Measurements from ENCODE around the gene BPIFB2.

Gene BPIFB2

DNA sequence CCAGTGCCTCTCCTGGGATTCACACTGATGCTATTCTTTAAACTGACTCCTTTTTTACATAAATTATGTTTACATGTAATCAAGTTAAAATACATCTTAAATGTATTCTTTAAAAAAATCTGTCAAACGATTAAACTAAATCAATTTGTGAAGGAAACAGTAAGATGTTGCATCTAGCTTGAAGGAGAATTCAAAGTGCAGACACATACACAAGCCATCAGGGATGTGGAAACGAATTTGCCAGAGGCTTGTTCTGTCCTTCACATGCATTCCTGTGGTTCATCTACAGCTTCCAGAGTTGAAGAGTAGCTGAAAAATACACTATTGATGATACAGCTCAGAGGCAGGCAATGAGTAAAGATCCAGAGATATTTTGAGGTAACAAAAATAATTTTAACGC lies 38.9 kb downstream of the BPIFB2 start:
- TF ChIP-seq, protein P1, sequence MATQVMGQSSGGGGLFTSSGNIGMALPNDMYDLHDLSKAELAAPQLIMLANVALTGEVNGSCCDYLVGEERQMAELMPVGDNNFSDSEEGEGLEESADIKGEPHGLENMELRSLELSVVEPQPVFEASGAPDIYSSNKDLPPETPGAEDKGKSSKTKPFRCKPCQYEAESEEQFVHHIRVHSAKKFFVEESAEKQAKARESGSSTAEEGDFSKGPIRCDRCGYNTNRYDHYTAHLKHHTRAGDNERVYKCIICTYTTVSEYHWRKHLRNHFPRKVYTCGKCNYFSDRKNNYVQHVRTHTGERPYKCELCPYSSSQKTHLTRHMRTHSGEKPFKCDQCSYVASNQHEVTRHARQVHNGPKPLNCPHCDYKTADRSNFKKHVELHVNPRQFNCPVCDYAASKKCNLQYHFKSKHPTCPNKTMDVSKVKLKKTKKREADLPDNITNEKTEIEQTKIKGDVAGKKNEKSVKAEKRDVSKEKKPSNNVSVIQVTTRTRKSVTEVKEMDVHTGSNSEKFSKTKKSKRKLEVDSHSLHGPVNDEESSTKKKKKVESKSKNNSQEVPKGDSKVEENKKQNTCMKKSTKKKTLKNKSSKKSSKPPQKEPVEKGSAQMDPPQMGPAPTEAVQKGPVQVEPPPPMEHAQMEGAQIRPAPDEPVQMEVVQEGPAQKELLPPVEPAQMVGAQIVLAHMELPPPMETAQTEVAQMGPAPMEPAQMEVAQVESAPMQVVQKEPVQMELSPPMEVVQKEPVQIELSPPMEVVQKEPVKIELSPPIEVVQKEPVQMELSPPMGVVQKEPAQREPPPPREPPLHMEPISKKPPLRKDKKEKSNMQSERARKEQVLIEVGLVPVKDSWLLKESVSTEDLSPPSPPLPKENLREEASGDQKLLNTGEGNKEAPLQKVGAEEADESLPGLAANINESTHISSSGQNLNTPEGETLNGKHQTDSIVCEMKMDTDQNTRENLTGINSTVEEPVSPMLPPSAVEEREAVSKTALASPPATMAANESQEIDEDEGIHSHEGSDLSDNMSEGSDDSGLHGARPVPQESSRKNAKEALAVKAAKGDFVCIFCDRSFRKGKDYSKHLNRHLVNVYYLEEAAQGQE (IDR thresholded peaks at IDR 0.05; ENCODE audit: low read depth): no peak
- TF ChIP-seq TEAD4 (IDR thresholded peaks at IDR 0.05) (no peak), TCF12 (IDR thresholded peaks at IDR 0.05; ENCODE audit: low read depth) (no peak), RAD21 (IDR thresholded peaks at IDR 0.05; ENCODE audit: low read depth) (no peak), YY1 (IDR thresholded peaks at IDR 0.05; ENCODE audit: low read depth) (no peak), EGR1 (IDR thresholded peaks at IDR 0.05) (no peak)
- TF ChIP-seq, protein P2, sequence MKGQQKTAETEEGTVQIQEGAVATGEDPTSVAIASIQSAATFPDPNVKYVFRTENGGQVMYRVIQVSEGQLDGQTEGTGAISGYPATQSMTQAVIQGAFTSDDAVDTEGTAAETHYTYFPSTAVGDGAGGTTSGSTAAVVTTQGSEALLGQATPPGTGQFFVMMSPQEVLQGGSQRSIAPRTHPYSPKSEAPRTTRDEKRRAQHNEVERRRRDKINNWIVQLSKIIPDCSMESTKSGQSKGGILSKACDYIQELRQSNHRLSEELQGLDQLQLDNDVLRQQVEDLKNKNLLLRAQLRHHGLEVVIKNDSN (IDR thresholded peaks at IDR 0.05): no peak

DNA sequence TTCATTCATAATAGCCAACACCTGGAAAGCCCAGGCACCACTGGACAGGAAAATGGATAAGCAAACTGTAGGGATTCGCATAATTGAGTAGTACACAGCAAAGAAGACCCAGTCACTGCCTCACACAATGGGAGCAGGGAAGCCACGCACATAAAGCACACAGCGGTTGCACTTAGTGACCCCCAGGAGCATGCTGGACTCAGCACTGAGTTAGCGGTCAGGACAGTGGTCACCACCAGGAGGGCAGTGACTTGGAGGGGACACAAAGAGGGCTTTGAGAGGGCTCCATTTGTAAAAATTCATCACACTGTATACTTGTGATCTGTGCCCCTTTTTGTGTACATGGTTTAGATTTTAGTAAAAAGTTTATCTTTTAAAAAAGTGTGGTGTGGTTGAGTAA lies 43.8 kb downstream of the BPIFB2 start:
- TF ChIP-seq NFIC (IDR thresholded peaks at IDR 0.05) (no peak), CREB1 (IDR thresholded peaks at IDR 0.05; ENCODE audit: low read depth) (no peak), EP300 (IDR thresholded peaks at IDR 0.05; ENCODE audit: borderline replicate concordance) (no peak)

DNA sequence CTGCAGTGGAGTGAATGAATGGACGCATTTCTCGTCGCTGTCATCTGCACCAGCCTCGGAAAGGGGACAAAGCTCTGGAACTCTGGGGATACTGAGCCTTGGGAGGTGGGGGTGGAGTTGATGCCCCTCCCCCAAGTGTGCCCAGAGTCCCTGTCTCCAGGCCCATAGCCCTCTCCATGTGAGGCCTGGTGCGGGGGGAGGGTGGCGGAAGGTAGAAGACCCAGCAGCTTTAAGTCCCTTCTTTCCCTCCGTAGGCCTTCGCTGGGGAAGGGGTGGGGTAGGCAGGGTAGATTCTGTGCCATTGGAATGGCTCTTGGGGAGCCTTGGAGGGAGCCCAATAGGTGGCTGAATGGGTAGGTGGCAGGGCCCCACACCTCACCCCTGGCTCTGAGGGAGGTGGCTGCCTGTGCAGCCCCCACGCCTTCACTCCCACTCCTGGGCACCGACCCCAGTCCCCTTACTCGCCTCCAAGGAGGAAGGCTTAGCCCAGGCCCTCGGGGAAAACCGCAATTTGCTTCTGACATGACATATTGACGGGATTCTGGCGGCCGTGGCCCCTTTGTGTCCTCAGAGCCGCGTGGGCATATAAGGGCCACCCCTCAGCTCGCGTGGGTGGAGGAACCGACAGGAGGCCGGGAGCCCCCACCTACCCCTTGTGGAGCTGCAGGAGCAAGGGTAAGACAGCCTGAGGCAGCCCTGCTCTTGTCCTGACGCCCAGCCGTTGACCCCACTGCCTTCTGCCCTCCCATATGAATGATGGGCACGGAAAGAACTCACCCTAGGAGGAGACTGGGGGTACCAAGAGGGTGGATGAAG lies 46.0 kb downstream of the BPIFB2 start, which contains the start of gene BPIFB3:
Gene BPIFB3 (plus strand): TSS at position 613 of the 816 bp plus-strand sequence. CDS start 1,533 bp downstream, outside the sequence.
- TF ChIP-seq FOXM1 (IDR thresholded peaks at IDR 0.05; ENCODE audit: borderline replicate concordance, low read depth): no peak
- TF ChIP-seq, protein P2 (IDR thresholded peaks at IDR 0.05): no peak
- no peak for TF ChIP-seq TEAD4 (IDR thresholded peaks at IDR 0.05)
- TF ChIP-seq RAD21 (IDR thresholded peaks at IDR 0.05; ENCODE audit: low read depth): no peak
- TF ChIP-seq TAF1 (IDR thresholded peaks at IDR 0.05; ENCODE audit: low read depth): no peak
- no peak for TF ChIP-seq EGR1 (IDR thresholded peaks at IDR 0.05)
- TF ChIP-seq, protein P1 (IDR thresholded peaks at IDR 0.05; ENCODE audit: low read depth): no peak
- TF ChIP-seq EP300 (IDR thresholded peaks at IDR 0.05; ENCODE audit: borderline replicate concordance): no peak
- TF ChIP-seq CEBPB (IDR thresholded peaks at IDR 0.05): no peak

DNA sequence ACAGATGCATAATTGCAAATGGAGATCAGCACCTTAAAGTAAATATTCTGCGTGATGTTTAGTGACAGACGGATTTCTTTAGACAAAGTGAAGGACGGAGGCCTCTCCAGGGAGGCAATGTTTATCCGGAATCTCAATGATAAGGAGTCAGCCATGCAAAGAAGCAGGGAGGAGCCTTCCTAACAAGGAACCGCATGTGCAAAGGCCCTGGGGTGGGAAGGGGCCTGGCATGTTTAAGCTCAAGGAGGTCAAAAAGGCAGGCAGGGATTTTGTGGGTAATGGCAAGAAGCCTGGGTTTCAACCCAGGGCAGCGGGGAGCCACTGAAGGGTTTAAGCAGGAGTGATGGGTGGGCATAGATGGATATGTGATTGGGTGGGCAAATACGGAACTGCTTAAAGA lies 46.9 kb downstream of the BPIFB2 start:
- TF ChIP-seq TAF1 (IDR thresholded peaks at IDR 0.05; ENCODE audit: low read depth) (no peak), EP300 (IDR thresholded peaks at IDR 0.05; ENCODE audit: borderline replicate concordance) (no peak), NFIC (IDR thresholded peaks at IDR 0.05) (no peak), ZBTB7A (IDR thresholded peaks at IDR 0.05; ENCODE audit: low read depth) (no peak), YY1 (IDR thresholded peaks at IDR 0.05; ENCODE audit: low read depth) (no peak), CEBPB (IDR thresholded peaks at IDR 0.05) (no peak), TEAD4 (IDR thresholded peaks at IDR 0.05) (no peak), CREB1 (IDR thresholded peaks at IDR 0.05; ENCODE audit: low read depth) (no peak), TCF12 (IDR thresholded peaks at IDR 0.05; ENCODE audit: low read depth) (no peak), RAD21 (IDR thresholded peaks at IDR 0.05; ENCODE audit: low read depth) (no peak), FOXM1 (IDR thresholded peaks at IDR 0.05; ENCODE audit: borderline replicate concordance, low read depth) (no peak), EGR1 (IDR thresholded peaks at IDR 0.05) (no peak)
- TF ChIP-seq, protein P2 (IDR thresholded peaks at IDR 0.05): no peak
- TF ChIP-seq, protein P1 (IDR thresholded peaks at IDR 0.05; ENCODE audit: low read depth): no peak
- TF ChIP-seq, protein P3, sequence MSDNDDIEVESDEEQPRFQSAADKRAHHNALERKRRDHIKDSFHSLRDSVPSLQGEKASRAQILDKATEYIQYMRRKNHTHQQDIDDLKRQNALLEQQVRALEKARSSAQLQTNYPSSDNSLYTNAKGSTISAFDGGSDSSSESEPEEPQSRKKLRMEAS (IDR thresholded peaks at IDR 0.05): no peak

Data from Ishikawa (cell line).